Right lung (tissue), 10 donors: ENCODE results near the gene PLEKHG7. TPM values are rescaled to one million over a fixed set of nuclear protein-coding genes. Genes with fewer than 3 reads are reported as not detected.
A peak's percentile ranks its signal among the peaks of the same experiment; 100 is the strongest.
"Not testable (repeated sequence)": the region's sequence is repeated elsewhere in the genome, so short reads cannot be mapped to it uniquely, and the experiment has no call there.

Experiments
- DNase-seq, 2 donors: peaks; one replicate each; pipeline ENCODE4 v3.0.0-alpha.2; 2013
- long read RNA-seq, 8 donors: transcript quantifications; one replicate each; lab custom pipeline, GENCODE V29; 2026
- polyA plus RNA-seq, 5 donors: library from polyadenylated mRNA; unstranded; fragments of 120-200 nt; gene quantifications; one replicate each; pipeline versions ENCODE4 v1.2.1 to v1.2.3, GENCODE V29; 2013; ENCODE audit warnings: inconsistent platforms in 1 of 5, low replicate concordance in 1 of 5; ENCODE audit not compliant: insufficient read length in 5 of 5, insufficient read depth in 1 of 5

PLEKHG7 gene, protein sequence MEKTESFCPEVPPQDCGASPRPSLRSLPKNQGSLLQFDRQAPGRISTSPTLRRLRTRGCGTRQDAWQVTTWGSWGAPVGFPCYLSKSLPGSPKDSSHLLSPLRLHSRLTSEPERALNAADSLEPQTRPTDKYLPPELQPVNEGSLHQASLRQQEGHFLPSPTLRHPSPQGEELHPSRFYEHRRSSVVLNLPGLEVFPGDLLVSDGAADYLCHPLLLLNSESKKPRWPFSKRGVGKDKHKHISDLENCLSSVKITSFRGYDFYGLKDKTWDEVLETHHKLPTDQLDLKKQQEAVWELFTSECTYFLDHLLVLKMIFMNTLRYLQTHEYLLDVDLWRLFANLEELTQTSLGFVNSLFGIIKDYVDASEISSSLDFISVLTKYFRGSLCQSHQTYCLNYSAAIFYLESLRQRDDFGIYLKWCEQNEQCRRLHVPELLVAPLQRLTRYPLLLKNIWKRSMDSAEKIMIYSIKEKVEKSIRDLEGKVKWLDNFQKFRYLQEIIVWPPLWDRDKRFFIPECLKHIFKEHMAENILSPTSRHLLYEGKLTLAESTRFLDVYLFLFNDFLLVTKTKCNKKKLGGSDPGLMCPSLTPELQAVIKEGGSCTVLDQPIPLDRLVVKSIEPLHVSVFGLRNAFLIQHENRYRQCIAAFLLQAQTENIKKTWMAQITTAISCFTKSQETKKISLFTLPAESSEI
- under 1 TPM; 0.18 to 0.69 (median 0.26) TPM for polyA plus RNA-seq
- long read RNA-seq, donor 1, partial matches to known transcripts: 11 of 11 reads
- long read RNA-seq, donor 1, other reads (novel, unspliced or antisense): 0 of 11 reads
- long read RNA-seq, donor 2: 0 reads
- long read RNA-seq, donor 3: 0 reads
- long read RNA-seq, donor 4, partial matches to known transcripts: 5 of 5 reads
- long read RNA-seq, donor 4, other reads (novel, unspliced or antisense): 0 of 5 reads
- long read RNA-seq, donor 5, partial matches to known transcripts: 26 of 26 reads
- long read RNA-seq, donor 5, other reads (novel, unspliced or antisense): 0 of 26 reads
- long read RNA-seq, donor 6: 0 reads
- long read RNA-seq, donor 7: 0 reads
- long read RNA-seq, donor 8: 0 reads

- no peak for DNase-seq
Observed at GRCh38 chr12:92702754-92703679, at the start of gene PLEKHG7. Gene PLEKHG7 (plus strand): TSS chr12:92702989. CDS start chr12:92706632, 3,643 bp downstream.

DNA sequence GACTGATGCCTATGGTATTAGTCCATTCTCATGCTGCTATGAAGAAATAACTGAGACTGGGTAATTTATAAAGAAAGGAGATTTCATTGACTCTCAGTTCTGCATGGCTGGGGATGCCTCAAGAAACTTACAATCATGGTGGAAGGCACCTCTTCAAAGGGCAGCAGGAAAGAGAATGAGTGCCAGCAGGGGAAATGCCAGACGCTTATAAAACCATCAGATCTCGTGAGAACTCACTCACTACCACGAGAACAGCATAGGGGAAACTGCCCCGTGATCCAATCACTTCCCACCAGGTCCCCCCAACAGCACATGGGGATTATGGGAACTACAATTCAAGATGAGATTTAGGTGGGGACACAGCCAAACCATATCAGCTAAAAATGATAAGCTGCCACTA lies 48.5 kb upstream of the PLEKHG7 start:
- not testable (repeated sequence) for DNase-seq

GRCh38 chr12:92654929-92655328 lies 47.9 kb upstream of the PLEKHG7 start:
- no peak for DNase-seq

DNA sequence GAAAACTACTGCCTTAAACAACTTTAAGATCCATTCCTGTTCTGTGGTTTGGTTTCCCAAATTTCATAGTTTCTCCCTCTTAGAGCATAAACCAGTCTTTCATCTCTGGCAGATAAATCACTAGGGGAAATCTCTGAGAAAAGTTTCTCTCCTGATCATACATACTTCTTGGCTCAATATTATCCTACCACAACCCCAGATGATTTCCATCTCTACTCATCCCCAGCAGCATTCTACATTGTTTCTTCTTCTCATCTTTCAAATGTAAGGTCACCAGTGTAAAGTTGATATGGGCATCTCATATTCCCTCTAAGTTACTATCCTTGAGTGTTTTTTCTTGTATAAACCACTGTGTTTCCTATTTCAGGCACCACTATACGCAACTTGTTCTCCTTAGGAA lies 45.9 kb upstream of the PLEKHG7 start:
- DNase-seq: no peak

DNA sequence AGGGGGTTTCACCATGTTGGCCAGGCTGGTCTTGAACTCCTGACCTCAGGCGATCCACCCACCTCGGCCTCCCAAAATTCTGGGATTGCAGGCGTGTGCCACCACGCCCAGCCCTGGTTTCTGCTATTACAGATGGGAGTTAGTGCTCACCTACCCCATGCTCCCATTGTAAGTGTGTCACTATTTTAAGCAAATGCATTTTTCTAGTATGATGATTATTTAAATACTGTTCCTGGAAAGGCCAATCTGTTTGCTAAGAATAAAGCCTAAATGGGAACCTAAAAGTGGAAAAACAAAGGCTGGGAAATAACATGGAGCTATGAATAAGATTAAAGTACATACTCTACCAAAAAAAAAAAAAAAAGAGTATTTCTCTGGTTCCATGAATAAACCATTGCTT lies 45.0 kb upstream of the PLEKHG7 start:
- DNase-seq: no peak

- DNase-seq: no peak
Observed at GRCh38 chr12:92658611-92659010, 44.2 kb upstream of the PLEKHG7 start.

DNA sequence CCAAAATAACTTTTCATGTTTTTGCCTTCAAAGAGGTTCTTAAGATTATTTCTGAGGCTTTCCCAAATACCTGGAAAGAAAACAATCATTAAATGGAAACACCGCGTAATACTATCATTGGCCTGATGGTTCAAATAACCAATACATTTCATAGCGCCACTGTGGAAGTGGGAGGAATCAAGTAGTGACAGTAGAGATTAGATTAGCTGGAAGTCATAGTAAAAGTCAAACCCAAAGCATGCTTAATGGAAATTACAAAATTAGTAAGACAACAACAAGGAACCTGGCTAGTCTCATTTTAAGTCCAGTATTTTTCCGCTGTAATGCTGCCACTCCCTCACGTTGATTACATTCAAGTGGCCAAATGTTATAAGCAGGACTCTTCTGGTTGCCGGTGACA lies 41.5 kb upstream of the PLEKHG7 start:
- no peak for DNase-seq

- DNase-seq: no peak
Observed at GRCh38 chr12:92665496-92665895, 37.3 kb upstream of the PLEKHG7 start.

DNA sequence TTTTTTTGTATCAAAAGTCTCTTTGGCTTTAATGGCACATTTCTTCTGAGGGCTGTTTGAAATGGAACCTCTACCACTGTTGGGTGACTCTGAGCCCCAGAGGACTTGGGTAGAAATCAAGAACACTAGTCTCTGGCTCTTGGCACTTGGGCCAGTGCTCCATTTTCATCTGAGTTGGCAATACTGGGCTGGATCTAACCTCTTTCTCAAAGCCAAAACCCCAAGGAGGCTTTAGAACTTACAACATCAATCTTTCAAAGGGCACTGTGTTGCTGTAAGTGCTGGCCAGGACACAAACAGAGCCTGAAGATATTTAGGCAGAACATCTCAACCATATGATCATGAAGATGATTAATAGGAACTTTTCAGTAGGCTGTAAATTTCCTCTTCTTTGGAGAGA lies 34.0 kb upstream of the PLEKHG7 start:
- no peak for DNase-seq

DNA sequence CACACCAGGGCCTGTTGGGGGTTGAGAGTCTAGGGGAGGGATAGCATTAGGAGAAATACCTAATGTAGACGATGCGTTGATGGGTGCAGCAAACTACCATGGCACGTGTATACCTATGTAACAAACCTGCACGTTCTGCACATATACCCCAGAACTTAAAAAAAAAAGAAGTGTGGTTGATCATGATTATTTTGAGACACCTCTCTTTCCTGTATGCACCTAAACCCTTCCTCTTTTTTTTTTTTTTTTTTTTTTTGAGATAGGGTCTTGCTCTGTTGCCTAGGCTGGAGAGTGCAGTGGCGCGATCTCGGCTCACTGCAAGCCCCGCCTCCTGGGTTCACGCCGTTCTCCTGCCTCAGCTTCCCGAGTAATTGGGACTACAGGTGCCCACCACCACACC lies 31.3 kb upstream of the PLEKHG7 start:
- DNase-seq: not testable (repeated sequence)

- DNase-seq: no peak
Observed at GRCh38 chr12:92673756-92674155, 29.0 kb upstream of the PLEKHG7 start.

- no peak for DNase-seq
Observed at GRCh38 chr12:92674500-92674899, 28.3 kb upstream of the PLEKHG7 start.

DNA sequence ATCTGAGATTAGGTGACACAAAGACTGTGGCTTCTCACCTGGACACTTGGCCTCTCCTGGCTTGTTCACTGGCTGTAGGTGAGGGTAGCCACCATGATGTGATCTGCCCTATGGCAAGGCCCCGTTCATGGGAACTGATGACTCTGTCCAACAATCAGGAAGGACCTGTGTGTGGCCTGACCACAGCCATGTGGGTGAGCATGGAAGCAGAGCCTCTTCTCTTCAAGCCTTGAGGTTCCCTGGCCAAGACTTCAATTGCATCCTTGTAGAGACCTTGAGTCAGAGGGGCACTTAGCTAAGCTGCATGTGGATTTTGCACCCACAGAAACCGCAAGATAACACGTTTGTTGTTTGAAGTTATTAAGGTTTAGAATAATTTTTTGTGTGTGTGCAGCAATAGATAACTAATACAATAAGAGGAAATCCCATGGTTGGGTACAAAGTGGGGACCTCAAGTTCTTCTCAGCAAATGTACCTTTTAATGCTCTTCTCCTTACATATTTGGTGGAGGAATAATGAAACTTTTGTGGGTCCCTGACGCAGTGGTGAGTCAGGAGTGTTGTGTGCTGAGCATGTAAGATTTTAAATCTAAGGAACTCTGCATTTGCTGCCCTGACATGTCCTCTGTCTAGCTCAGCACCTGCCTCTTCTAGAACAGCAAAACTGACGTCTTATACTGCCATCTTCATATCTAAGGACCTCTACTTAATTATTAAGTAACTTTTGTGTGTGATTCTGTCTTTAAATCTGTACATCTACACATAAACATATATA lies 27.5 kb upstream of the PLEKHG7 start:
- no peak for DNase-seq

DNA sequence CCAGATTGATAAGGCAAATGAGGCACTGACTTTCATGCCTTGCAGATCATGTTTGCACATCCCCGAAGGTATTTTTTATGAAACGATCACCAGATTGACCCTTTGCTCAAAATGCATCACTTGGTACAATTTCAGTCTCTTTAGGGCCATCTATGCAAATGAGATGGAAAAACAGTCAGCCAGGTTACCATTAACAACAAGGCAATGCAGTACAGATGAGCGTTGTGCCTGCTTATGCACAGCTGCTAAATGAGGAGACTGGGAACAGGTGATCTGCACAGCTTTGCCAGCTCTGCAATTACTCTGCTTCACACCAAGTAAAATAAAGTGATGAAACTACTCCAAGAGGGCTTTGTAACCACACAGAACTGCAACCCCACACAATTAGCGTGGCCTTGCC lies 26.1 kb upstream of the PLEKHG7 start:
- DNase-seq: no peak

- no peak for DNase-seq
Observed at GRCh38 chr12:92690601-92691000, 12.2 kb upstream of the PLEKHG7 start.

DNA sequence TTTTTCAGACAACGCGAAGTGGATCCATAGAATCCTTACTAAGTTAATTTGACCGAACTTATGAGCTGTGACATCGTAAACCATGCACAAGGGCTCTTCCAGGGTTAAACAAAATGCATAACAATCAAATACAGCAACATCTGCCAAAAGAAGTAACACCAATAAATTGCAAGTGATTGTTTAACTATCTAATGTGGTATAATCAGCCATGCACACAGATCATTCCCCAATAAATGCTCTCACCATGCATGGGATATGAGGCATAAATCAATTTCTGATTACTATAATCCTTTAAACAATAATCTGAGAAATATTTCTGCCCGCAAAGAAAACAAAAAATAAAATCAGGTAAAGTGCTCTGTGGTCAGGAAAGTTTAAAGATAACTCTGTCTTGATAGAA lies 7.7 kb upstream of the PLEKHG7 start:
- DNase-seq: no peak

GRCh38 chr12:92695577-92695976 lies 7.2 kb upstream of the PLEKHG7 start:
- DNase-seq: no peak

GRCh38 chr12:92696216-92696615 lies 6.6 kb upstream of the PLEKHG7 start:
- DNase-seq: peak; percentile 50 to 55

DNA sequence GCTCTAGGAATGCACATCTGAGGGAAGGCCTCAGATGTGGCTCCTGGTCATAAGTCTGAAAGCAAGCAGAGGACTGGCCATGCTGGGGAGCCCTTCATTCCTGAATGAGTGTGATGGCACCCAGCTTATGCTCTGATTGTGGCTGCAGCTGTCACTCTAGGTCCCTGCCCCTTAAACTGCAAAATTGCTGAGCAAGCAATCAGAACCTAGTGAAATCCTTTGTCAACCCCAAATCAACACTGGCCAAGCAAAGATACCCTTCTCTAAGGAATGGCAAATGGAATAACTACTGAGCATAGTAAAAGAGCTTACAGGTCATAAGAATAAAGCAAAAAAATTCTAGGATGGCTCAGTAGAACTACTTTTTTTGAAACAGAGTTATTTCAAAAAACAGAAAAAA lies 4.3 kb upstream of the PLEKHG7 start:
- no peak for DNase-seq

- no peak for DNase-seq
Observed at GRCh38 chr12:92701441-92701840, 1.3 kb upstream of the PLEKHG7 start.
